WTC11 (cell line): ENCODE measurements around the gene GOLT1B. TPM values are rescaled to one million over a fixed set of nuclear protein-coding genes. Genes with fewer than 3 reads are reported as not detected.

ENCODE experiments used
- ATAC-seq: fragments of 200-7000 bp; cut with Tn5 transposase; 2 replicates; pipeline ENCODE4 v1.10.0; 2021; ENCODE audit warnings: mild to moderate bottlenecking, moderate library complexity
- CTCF ChIA-PET: fragments of 300-600 bp; sonication (Branson Sonifier 250); formaldehyde crosslinking; loops from one replicate; lab custom pipeline; 2021; ENCODE audit warnings: antibody characterized with exemption; lab: Charles Lee
- POLR2A ChIA-PET: fragments of 350-600 bp; sonication (Branson Sonifier 250); formaldehyde crosslinking; loops from one replicate; lab custom pipeline; 2021; ENCODE audit warnings: antibody characterized with exemption; lab: Charles Lee
- DNase-seq: peaks from one replicate; pipeline ENCODE4 v3.0.0; 2021; ENCODE audit warnings: low spot score
- H3K27ac Mint-ChIP-seq: 2 replicates; pipeline ENCODE4 v1.8.0; 2021; ENCODE audit warnings: mixed read lengths
- H3K27me3 Mint-ChIP-seq: 2 replicates; pipeline ENCODE4 v1.8.0; 2021; ENCODE audit warnings: low read depth, mild to moderate bottlenecking, moderate library complexity, mixed read lengths
- H3K36me3 Mint-ChIP-seq: 2 replicates; pipeline ENCODE4 v1.8.0; 2021; ENCODE audit warnings: mixed read lengths
- H3K4me1 Mint-ChIP-seq: 2 replicates; pipeline ENCODE4 v1.8.0; 2022; ENCODE audit warnings: mixed read lengths
- H3K4me3 Mint-ChIP-seq: 2 replicates; pipeline ENCODE4 v1.8.0; 2021; ENCODE audit warnings: mild to moderate bottlenecking, moderate library complexity, mixed read lengths
- H3K9me3 Mint-ChIP-seq: 2 replicates; pipeline ENCODE4 v1.8.0; 2021; ENCODE audit warnings: mixed read lengths
- ATF1 ChIP-seq: sonication (generic); formaldehyde crosslinking; IDR thresholded peaks from 2 replicates; pipeline ENCODE4 v1.8.1; 2023; ENCODE audit warnings: mild to moderate bottlenecking, moderate library complexity, missing genetic modification reagents
- CREM ChIP-seq: sonication (generic); formaldehyde crosslinking; IDR thresholded peaks from 2 replicates; pipeline ENCODE4 v1.8.1; 2022; ENCODE audit warnings: mild to moderate bottlenecking, missing genetic modification reagents, moderate library complexity
- E2F4 ChIP-seq: sonication (generic); formaldehyde crosslinking; IDR thresholded peaks from 2 replicates; pipeline ENCODE4 v1.8.1; 2022; ENCODE audit warnings: low read depth, mild to moderate bottlenecking, moderate library complexity, missing genetic modification reagents, borderline replicate concordance
- FOXJ3 ChIP-seq: sonication (generic); formaldehyde crosslinking; IDR thresholded peaks from 2 replicates; pipeline ENCODE4 v1.9.0; 2021; ENCODE audit warnings: missing genetic modification reagents, mild to moderate bottlenecking, borderline replicate concordance
- FOXP4 ChIP-seq: sonication (generic); formaldehyde crosslinking; IDR thresholded peaks from 2 replicates; pipeline ENCODE4 v1.8.0; 2022; ENCODE audit warnings: mild to moderate bottlenecking, missing genetic modification reagents
- GTF2I ChIP-seq: fragments of 250-450 bp; sonication (Bioruptor Pico); conservative IDR thresholded peaks from 2 replicates; pipeline ENCODE4 v1.4.0; 2021; ENCODE audit warnings: mild to moderate bottlenecking
- KAT7 ChIP-seq: sonication (generic); formaldehyde crosslinking; IDR thresholded peaks from 2 replicates; pipeline ENCODE4 v1.8.1; 2023; ENCODE audit warnings: missing genetic modification reagents, mild to moderate bottlenecking, borderline replicate concordance
- MAX ChIP-seq: sonication (generic); formaldehyde crosslinking; IDR thresholded peaks from 2 replicates; pipeline ENCODE4 v1.8.0; 2022; ENCODE audit warnings: mild to moderate bottlenecking, missing genetic modification reagents
- MXD4 ChIP-seq: fragments of 250-450 bp; sonication (Bioruptor Pico); IDR thresholded peaks from 2 replicates; pipeline ENCODE4 v1.8.0; 2021; ENCODE audit warnings: mild to moderate bottlenecking, moderate library complexity, borderline replicate concordance
- TP53 ChIP-seq: sonication (generic); formaldehyde crosslinking; IDR thresholded peaks from 2 replicates; pipeline ENCODE4 v1.8.1; 2023; ENCODE audit warnings: mild to moderate bottlenecking, missing genetic modification reagents
- ZNF425 ChIP-seq: fragments of 250-450 bp; sonication (Bioruptor Pico); conservative IDR thresholded peaks from 2 replicates; pipeline ENCODE4 v1.9.0; 2021; ENCODE audit warnings: mild to moderate bottlenecking
- ZNF671 ChIP-seq: fragments of 250-450 bp; sonication (Bioruptor Pico); IDR thresholded peaks from 2 replicates; pipeline ENCODE4 v1.8.0; 2021; ENCODE audit warnings: mild to moderate bottlenecking
- ZSCAN18 ChIP-seq: fragments of 250-450 bp; sonication (Bioruptor Pico); IDR thresholded peaks from 2 replicates; pipeline ENCODE4 v2.1.2; 2022; ENCODE audit warnings: mild to moderate bottlenecking, moderate library complexity
- total RNA-seq: library from RNA; stranded (reverse); gene quantifications from 3 replicates; pipeline ENCODE4 v1.2.3, GENCODE V29; 2021

The GOLT1B gene
- total RNA-seq, 1 experiment from 2014 or later = 39.7 TPM

- CTCF ChIA-PET = no interaction called here
- Mint-ChIP-seq H3K27ac (no peak overlapping the region), H3K4me3 (no peak overlapping the region), H3K4me1 (no peaks in the 10 kb centered on the region), H3K9me3 (no peaks in the 10 kb centered on the region), H3K36me3 (peaks cover 19% of the 10 kb centered on the region), H3K27me3 (no peaks in the 10 kb centered on the region)
- no peak for DNase-seq
- TF ChIP-seq FOXP4 (CRISPR knock-in tag) = no peak
- no peak for TF ChIP-seq KAT7 (CRISPR knock-in tag)
- TF ChIP-seq E2F4 = no peak
- ATAC-seq = no peak
- POLR2A ChIA-PET = interaction anchor here (0.6 kb wide), 1 partner anchor 274 kb away, joined by 6 read pairs; no protein-coding TSS in a partner anchor
Observed at GRCh38 chr12:21509768-21510167, 8.2 kb downstream of the GOLT1B start.

GRCh38 chr12:21516281-21516680 is 14.7 kb downstream of the GOLT1B start:
- peaks cover 16% of the 10 kb centered on the region for H3K36me3 Mint-ChIP-seq
- DNase-seq (no peak), ATAC-seq (no peak)
- no peaks in the 10 kb centered on the region for H3K4me1 Mint-ChIP-seq
- H3K27ac Mint-ChIP-seq = no peak overlapping the region
- no peaks in the 10 kb centered on the region; the same call in 1 of the 2 replicates for H3K27me3 Mint-ChIP-seq
- H3K9me3 Mint-ChIP-seq = no peaks in the 10 kb centered on the region
- ChIA-PET CTCF (no interaction called here), POLR2A (no interaction called here)
- H3K4me3 Mint-ChIP-seq = no peak overlapping the region
- TF ChIP-seq MXD4 = no peak

- H3K4me3 Mint-ChIP-seq = no peak overlapping the region
- H3K27ac Mint-ChIP-seq = no peak overlapping the region
- no peak for ATAC-seq
- H3K36me3 Mint-ChIP-seq = peaks cover 11% of the 10 kb centered on the region
- no peaks in the 10 kb centered on the region for H3K9me3 Mint-ChIP-seq
- DNase-seq = no peak
- CTCF ChIA-PET = no interaction called here
- POLR2A ChIA-PET = no interaction called here
- no peaks in the 10 kb centered on the region for H3K4me1 Mint-ChIP-seq
- H3K27me3 Mint-ChIP-seq = no peaks in the 10 kb centered on the region; the same call in 1 of the 2 replicates
- TF ChIP-seq GTF2I = no peak
- TF ChIP-seq ZNF425 (CRISPR knock-in tag) = no peak
- TF ChIP-seq MXD4 = no peak
- TF ChIP-seq FOXJ3 (CRISPR knock-in tag) = no peak
- no peak for TF ChIP-seq FOXP4 (CRISPR knock-in tag)
- TF ChIP-seq ZSCAN18 (CRISPR knock-in tag) = no peak
Observed at GRCh38 chr12:21518451-21518850, 16.9 kb downstream of the GOLT1B start.

- no peak for ATAC-seq
- TF ChIP-seq ZSCAN18 (CRISPR knock-in tag) (no peak), ATF1 (CRISPR knock-in tag) (no peak), CREM (CRISPR knock-in tag) (no peak), ZNF671 (CRISPR knock-in tag) (no peak), MAX (CRISPR knock-in tag) (no peak), TP53 (no peak)
- TF ChIP-seq, all 79 proteins: peak for 0
- H3K27me3 Mint-ChIP-seq = peaks cover 13% of the 10 kb centered on the region
- H3K9me3 Mint-ChIP-seq = peaks cover 3% of the 10 kb centered on the region; the same call in 1 of the 2 replicates
- 0 out of 2 replicates have a peak, but pooled peaks cover 2% of the 10 kb centered on the region for H3K36me3 Mint-ChIP-seq
- CTCF ChIA-PET = no interaction called here
- H3K27ac Mint-ChIP-seq = no peak overlapping the region
- POLR2A ChIA-PET = no interaction called here
- DNase-seq = no peak
- no peak overlapping the region for H3K4me3 Mint-ChIP-seq
- peaks cover 4% of the 10 kb centered on the region; the same call in 1 of the 2 replicates for H3K4me1 Mint-ChIP-seq
Observed at GRCh38 chr12:21521541-21521940, 20.0 kb downstream of the GOLT1B start.
